K562 (cell line): ENCODE results near the gene ASIC1. TPM values are rescaled to one million over a fixed set of nuclear protein-coding genes. Genes with fewer than 3 reads are reported as not detected.

ENCODE experiments used
- HEY1 ChIP-seq: fragments of 250-450 bp; sonication (Bioruptor Pico); IDR thresholded peaks from 2 replicates; pipeline ENCODE4 v1.5.0; 2020; ENCODE audit warnings: mild to moderate bottlenecking, moderate library complexity, borderline replicate concordance
- KDM1A ChIP-seq, 2 experiments: fragments of 450-650 bp; IDR thresholded peaks; 2 replicates each; pipeline ENCODE4 v1.6.1; 2016; ENCODE audit warnings: mild to moderate bottlenecking in 2 of 2
- MXD1 ChIP-seq: fragments of 250-450 bp; sonication (Bioruptor Pico); IDR thresholded peaks from 2 replicates; pipeline ENCODE4 v1.8.0; 2021; ENCODE audit warnings: borderline replicate concordance, mild to moderate bottlenecking, moderate library complexity; ENCODE audit not compliant: poor library complexity, severe bottlenecking
- NCOR1 ChIP-seq: fragments of 450-650 bp; IDR thresholded peaks from 2 replicates; pipeline ENCODE4 v1.6.1; 2016; ENCODE audit warnings: mild to moderate bottlenecking, moderate library complexity
- PHF8 ChIP-seq: fragments of 200-600 bp; sonication (generic); IDR thresholded peaks from 2 replicates; pipeline ENCODE4 v1.6.1; 2012; ENCODE audit warnings: mixed run types, mild to moderate bottlenecking, inconsistent platforms, low read length, moderate library complexity, borderline replicate concordance
- RCOR1 ChIP-seq, 2 experiments: IDR thresholded peaks; 2 replicates each; pipeline ENCODE4 v1.6.1; 2012; ENCODE audit warnings: low read depth in 2 of 2, low read length in 2 of 2, borderline replicate concordance in 1 of 2, improper control_type of control experiment in 1 of 2
- SREBF1 ChIP-seq: fragments of 150-350 bp; IDR thresholded peaks from 2 replicates; pipeline ENCODE4 v1.6.1; 2014; ENCODE audit warnings: antibody characterized with exemption, low read depth, low read length, borderline replicate concordance
- TBL1XR1 ChIP-seq, 2 experiments: IDR thresholded peaks; 2 replicates each; pipeline ENCODE4 v1.6.1; 2012; ENCODE audit warnings: improper control_type of control experiment in 2 of 2, low read length in 2 of 2, mild to moderate bottlenecking in 1 of 2
- VEZF1 ChIP-seq: fragments of 200-800 bp; sonication (Bioruptor generic); IDR thresholded peaks from 2 replicates; pipeline ENCODE4 v1.6.1; 2017; ENCODE audit warnings: missing genetic modification characterization, missing compliant biosample characterization
- ZNF146 ChIP-seq: IDR thresholded peaks from one replicate; pipeline ENCODE4 v1.6.1; 2018; ENCODE audit warnings: missing compliant biosample characterization; ENCODE audit not compliant: unreplicated experiment
- ZNF707 ChIP-seq: fragments of 250-450 bp; sonication (Bioruptor Pico); conservative IDR thresholded peaks from 2 replicates; pipeline ENCODE4 v1.8.0; 2022; ENCODE audit warnings: inconsistent platforms, mild to moderate bottlenecking, moderate library complexity
- polyA plus RNA-seq, 8 experiments: library from polyadenylated mRNA; depleted of rRNA in 4 of 8; stranded (reverse) in 5 of 8; unstranded in 3 of 8; fragments of >200 nt; fragmentation: Nextera tagmentation in 2 of 8; fragmentation: Illumina TruSeq in 1 of 8; extraction: Ambion mirVana in 2 of 8; extraction: Trizol in 1 of 8; gene quantifications; 2 replicates each; pipeline versions ENCODE4 v1.2.1 to v1.2.3, GENCODE V29; 2011 to 2014; ENCODE audit warnings: inconsistent platforms in 1 of 8, missing spikeins in 1 of 8
- total RNA-seq, 7 experiments: library from RNA; depleted of rRNA in 6 of 7; stranded (reverse); fragments of >200 nt in 6 of 7; fragmentation: Illumina TruSeq in 2 of 7; extraction: Trizol in 2 of 7; gene quantifications; 2 replicates each; pipeline versions ENCODE4 v1.2.1 to v1.2.3, GENCODE V29; 2011 to 2021; ENCODE audit warnings: low replicate concordance in 1 of 7
- TF ChIP-seq, protein P1 (sequence below): fragments of 450-650 bp; formaldehyde crosslinking; IDR thresholded peaks from 2 replicates; pipeline ENCODE4 v1.4.0; 2022; ENCODE audit warnings: mild to moderate bottlenecking, moderate library complexity
- TF ChIP-seq, protein P2 (sequence below): sonication (generic); formaldehyde crosslinking; IDR thresholded peaks from 2 replicates; pipeline ENCODE4 v1.9.0; 2022; ENCODE audit warnings: mild to moderate bottlenecking, missing genetic modification reagents

The ASIC1 gene
- total and polyA plus RNA-seq, 9 of the 15 experiments (the other 6 are each of a cell fraction or from before 2014, with no cell fraction given): 0.01 to 1.7 (median 0.45) TPM

DNA sequence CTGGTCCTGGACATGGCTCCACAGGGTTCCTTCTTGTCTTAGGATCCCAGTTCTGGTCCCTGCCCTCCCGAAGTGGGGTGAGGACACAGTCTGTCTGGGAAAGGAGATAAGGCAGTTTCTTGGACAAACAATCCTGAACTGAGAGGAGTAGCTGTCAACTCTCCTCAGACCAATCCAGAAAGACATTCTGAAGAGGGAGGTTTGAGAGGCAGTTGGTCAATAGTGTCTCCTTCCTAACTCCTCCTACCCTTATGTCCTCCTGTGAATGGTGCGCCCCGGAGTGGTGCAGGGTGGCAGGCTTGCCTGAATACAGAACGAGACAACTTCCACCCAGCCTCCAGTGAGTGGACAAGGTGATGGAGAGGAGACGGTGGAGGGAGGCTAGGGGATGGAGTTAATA is 15.4 kb upstream of the ASIC1 start (continued):
- TF ChIP-seq ZNF707 (CRISPR knock-in tag): no peak
- no peak for TF ChIP-seq ZNF146 (CRISPR knock-in tag)
- no peak for TF ChIP-seq HEY1 (CRISPR knock-in tag)
- 0 out of 2 replicates have a peak, but pooled peaks have one; percentile 27 for TF ChIP-seq VEZF1 (CRISPR knock-in tag)
- TF ChIP-seq KDM1A (IDR thresholded peaks at IDR 0.05): peak; percentile 48 to 66; a peak in 3 of 4 replicates
- TF ChIP-seq TBL1XR1 (IDR thresholded peaks at IDR 0.05; ENCODE audit: low read length in 2 of 2): peak in 1 of 2 experiments; percentile 66; a peak in 2 of 4 replicates
- TF ChIP-seq PHF8: peak; percentile 19; the same call in 1 of the 2 replicates
- TF ChIP-seq, protein P1, sequence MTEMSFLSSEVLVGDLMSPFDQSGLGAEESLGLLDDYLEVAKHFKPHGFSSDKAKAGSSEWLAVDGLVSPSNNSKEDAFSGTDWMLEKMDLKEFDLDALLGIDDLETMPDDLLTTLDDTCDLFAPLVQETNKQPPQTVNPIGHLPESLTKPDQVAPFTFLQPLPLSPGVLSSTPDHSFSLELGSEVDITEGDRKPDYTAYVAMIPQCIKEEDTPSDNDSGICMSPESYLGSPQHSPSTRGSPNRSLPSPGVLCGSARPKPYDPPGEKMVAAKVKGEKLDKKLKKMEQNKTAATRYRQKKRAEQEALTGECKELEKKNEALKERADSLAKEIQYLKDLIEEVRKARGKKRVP (CRISPR knock-in tag): no peak
- TF ChIP-seq MXD1: no peak
- TF ChIP-seq SREBF1: 0 out of 2 replicates have a peak, but pooled peaks have one; percentile 19
- peak; percentile 81 for TF ChIP-seq NCOR1
- TF ChIP-seq RCOR1 (IDR thresholded peaks at IDR 0.05; ENCODE audit: borderline replicate concordance in 1 of 2, low read depth in 2 of 2, low read length in 2 of 2): peak in 1 of 2 experiments; percentile 62; a peak in 1 of 4 replicates
- TF ChIP-seq, protein P2, sequence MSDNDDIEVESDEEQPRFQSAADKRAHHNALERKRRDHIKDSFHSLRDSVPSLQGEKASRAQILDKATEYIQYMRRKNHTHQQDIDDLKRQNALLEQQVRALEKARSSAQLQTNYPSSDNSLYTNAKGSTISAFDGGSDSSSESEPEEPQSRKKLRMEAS (CRISPR knock-in tag): peak; percentile 24; the same call in 1 of the 2 replicates
